ENCODE results near the gene OPTN.
"Not testable (repeated sequence)": the region's sequence is repeated elsewhere in the genome, so short reads cannot be mapped to it uniquely, and the experiment has no call there.

OPTN gene

DNA sequence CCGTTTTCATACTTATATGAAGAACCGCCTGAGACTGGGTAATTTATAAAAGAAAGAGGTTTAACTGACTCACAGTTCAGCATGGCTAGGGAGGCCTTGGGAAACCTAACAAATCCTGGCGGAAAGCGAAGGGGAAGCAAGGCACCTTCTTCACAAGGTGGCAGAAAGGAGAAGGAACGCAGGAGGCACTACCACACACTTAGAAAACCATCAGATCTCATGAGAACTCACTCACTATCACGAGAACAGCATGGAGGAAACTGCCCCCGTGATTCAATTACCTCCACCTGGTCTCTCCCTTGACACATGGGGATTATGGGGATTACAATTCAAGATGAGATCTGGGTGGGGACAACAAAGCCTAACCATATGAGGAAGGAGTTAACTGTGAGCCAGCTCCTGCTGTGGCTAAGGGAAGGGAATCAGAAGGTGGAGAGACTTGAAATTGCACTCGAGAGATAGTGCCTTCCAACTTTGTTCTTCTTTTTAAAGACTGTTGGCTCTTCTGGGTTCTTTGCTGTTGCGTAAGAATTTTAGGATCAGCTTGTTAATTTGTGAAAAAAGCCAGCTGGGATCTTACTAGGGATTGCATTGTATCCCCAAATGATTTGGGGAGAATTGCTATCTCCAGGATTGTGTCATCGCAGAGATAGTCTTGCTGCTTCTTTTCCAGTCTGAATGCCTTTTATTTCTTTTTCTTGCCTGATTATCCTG lies 21.0 kb downstream of the OPTN start:
- Mint-ChIP-seq H3K9me3 (no peaks in the 10 kb centered on the region), H3K27ac (no peak overlapping the region), H3K27me3 (peaks cover 7 to 15% of the 10 kb centered on the region in 2 donors), H3K4me1 (peaks cover 6 to 30% of the 10 kb centered on the region in 2 donors), H3K4me3 (no peak overlapping the region), H3K36me3 (peaks cover 40 to 73% of the 10 kb centered on the region in 2 donors)
- DNase-seq (no peak), ATAC-seq (replicated peaks) (no peak)

DNA sequence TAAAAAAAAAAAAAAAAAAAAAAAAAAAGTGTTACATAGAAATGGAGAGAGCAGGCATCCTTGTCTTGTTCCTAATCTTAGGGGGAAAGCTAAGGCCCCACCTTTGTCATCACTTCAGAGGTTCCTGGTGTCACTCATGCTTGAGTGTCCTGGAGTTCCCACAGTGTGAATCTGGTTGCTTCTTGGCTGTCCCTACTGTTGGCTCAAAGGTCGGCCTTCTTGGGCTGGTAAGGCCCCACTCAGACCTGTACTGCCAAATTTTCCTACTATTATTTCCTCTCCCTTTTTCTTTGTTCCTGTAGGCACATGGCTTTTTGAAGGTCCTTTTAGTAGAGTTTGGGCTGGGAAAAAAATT lies 21.5 kb downstream of the OPTN start:
- Mint-ChIP-seq H3K4me3 (no peak overlapping the region), H3K27ac (no peak overlapping the region), H3K4me1 (peaks cover 6 to 25% of the 10 kb centered on the region in 2 donors), H3K27me3 (peaks cover 7 to 15% of the 10 kb centered on the region in 2 donors), H3K36me3 (peaks cover 42 to 69% of the 10 kb centered on the region in 2 donors), H3K9me3 (no peaks in the 10 kb centered on the region)
- no peak for ATAC-seq (replicated peaks)
- no peak for DNase-seq

DNA sequence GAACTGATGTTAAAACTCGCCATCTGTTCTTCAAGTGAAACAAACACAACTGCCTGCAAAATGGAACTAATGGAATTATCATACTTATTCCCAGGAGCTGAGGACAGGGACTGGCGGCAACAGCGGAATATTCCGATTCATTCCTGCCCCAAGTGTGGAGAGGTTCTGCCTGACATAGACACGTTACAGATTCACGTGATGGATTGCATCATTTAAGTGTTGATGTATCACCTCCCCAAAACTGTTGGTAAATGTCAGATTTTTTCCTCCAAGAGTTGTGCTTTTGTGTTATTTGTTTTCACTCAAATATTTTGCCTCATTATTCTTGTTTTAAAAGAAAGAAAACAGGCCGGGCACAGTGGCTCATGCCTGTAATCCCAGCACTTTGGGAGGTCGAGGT lies 36.7 kb downstream of the OPTN start:
- no peak overlapping the region for H3K4me3 Mint-ChIP-seq
- H3K9me3 Mint-ChIP-seq = no peaks in the 10 kb centered on the region
- no peaks in the 10 kb centered on the region for H3K4me1 Mint-ChIP-seq
- H3K27me3 Mint-ChIP-seq = no peaks in the 10 kb centered on the region
- no peak overlapping the region for H3K27ac Mint-ChIP-seq
- peaks cover 19 to 54% of the 10 kb centered on the region in 2 donors for H3K36me3 Mint-ChIP-seq
- ATAC-seq (replicated peaks) = no peak
- no peak for DNase-seq

DNA sequence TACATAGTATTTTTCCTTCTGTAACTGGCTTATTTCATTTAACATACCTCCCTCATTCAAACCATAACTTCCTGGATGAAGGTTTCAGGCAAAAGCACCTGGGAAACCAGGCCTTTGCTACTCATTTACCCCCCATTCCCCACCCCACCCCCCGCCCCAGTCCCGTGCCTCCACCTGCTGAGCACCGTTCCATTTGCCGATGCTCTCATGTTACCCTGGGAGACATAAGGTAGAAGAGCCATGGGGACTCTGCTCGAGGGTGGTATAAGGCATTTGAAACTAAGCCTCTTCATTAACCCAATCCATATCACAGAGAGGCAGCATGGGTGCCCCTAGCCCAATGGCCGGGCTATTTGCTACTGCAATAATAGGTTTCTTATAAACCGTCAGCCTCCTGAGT lies 39.2 kb downstream of the OPTN start:
- no peaks in the 10 kb centered on the region for H3K4me1 Mint-ChIP-seq
- no peaks in the 10 kb centered on the region for H3K27me3 Mint-ChIP-seq
- ATAC-seq (replicated peaks) (no peak), DNase-seq (no peak)
- H3K27ac Mint-ChIP-seq = no peak overlapping the region
- H3K9me3 Mint-ChIP-seq = no peaks in the 10 kb centered on the region
- H3K4me3 Mint-ChIP-seq = no peak overlapping the region
- peaks cover 12 to 43% of the 10 kb centered on the region in 2 donors for H3K36me3 Mint-ChIP-seq

DNA sequence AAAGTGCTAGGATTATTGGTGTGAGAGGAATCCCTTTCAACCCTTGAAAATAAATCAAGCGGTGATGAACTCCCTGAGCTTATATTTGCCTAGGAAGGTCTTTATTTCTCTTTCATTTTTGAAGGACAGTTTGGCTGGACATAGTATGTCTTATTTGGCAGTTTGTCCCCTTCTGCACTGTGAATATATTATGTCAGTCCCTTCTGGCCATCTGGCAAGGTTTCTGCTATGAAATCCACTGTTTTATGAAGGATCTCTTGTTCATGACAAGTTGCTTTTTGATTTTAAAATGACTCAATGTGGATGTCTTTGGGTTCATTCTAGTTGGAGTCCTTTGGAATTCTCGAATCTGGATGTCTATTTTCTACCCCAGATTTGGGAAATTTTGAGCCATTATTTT lies 39.7 kb downstream of the OPTN start:
- H3K9me3 Mint-ChIP-seq = peaks cover 0 to 2% of the 10 kb centered on the region in 2 donors
- no peak overlapping the region for H3K27ac Mint-ChIP-seq
- no peak overlapping the region for H3K4me3 Mint-ChIP-seq
- no peak for DNase-seq
- no peaks in the 10 kb centered on the region for H3K4me1 Mint-ChIP-seq
- peaks cover 10 to 44% of the 10 kb centered on the region in 2 donors for H3K36me3 Mint-ChIP-seq
- no peak for ATAC-seq (replicated peaks)
- no peaks in the 10 kb centered on the region for H3K27me3 Mint-ChIP-seq

DNA sequence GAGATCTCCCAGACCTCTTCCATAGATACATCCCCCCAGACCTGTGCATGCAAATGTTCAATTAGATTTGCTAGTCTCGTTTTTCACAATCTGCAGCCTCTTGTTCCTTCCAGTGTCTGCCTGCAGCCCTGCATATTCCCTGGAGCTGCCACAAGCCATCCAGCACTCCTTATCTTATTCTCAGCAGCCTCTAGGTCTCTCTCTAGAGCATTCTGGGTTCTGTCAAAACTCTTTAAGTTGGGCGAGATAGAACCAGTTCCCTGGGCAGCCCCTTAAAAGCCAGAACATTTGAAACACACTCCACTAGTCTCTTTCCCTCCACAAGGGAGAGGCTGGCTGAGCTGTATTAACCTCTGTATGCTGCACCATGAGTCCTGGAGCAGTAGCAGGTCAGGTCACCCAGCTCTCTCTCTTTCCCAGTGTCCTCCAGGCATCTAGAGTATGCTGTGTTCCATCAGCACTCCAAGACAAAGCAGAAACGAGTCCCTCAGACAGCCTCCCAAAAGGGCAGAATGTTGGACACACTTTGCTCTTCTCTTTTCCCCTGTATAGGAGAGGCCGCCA lies 40.7 kb downstream of the OPTN start:
- H3K9me3 Mint-ChIP-seq = peaks cover 2 to 7% of the 10 kb centered on the region in 2 donors
- no peak overlapping the region for H3K4me3 Mint-ChIP-seq
- H3K4me1 Mint-ChIP-seq = no peaks in the 10 kb centered on the region
- no peak overlapping the region for H3K27ac Mint-ChIP-seq
- DNase-seq (no peak), ATAC-seq (replicated peaks) (no peak)
- H3K27me3 Mint-ChIP-seq = no peaks in the 10 kb centered on the region
- peaks cover 10 to 45% of the 10 kb centered on the region in 2 donors for H3K36me3 Mint-ChIP-seq

DNA sequence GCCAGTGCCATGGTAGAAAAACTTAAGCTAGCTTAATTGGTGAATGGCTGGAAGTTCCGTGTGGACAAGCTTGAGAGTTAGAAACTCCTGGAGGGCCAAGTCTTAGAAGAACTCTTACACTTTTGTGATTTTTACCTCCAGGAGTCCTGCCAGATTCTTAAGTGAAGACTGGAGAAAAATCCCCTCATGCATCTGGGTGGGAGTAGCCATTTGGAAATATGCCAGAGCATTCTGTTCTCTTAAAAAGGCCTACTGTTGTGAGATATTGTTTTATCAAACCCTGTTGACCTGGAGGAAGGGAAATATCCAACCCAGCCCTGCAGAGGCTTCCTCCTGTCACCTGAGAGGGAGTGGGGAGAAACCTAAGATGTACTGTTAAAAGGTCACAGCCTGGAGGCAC lies 43.8 kb downstream of the OPTN start:
- Mint-ChIP-seq H3K9me3 (peaks cover 6 to 12% of the 10 kb centered on the region in 2 donors), H3K36me3 (peaks cover 4 to 37% of the 10 kb centered on the region in 2 donors), H3K27me3 (no peaks in the 10 kb centered on the region), H3K27ac (no peak overlapping the region), H3K4me1 (no peaks in the 10 kb centered on the region), H3K4me3 (no peak overlapping the region)
- ATAC-seq (replicated peaks) (no peak), DNase-seq (no peak)

DNA sequence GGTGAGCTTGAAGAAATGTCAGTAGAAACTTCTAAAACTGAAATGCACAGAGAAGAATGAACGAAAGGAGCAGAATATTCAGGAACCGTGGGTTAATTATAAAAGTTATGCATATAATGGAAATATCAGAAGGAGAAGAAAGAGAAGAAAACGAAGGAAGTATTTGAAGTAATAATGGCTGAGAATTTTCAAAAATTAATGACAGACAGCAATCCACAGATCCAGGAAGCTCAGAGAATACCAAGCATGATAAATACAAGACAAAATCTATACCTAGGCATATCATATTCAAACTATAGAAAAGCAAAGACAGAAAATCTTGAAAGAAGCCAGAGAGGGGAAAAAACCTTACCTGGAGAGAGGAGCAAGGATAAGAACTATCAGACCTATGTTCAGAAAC lies 44.9 kb downstream of the OPTN start:
- DNase-seq = no peak
- Mint-ChIP-seq H3K9me3 (peaks cover 6 to 12% of the 10 kb centered on the region in 2 donors), H3K27ac (no peak overlapping the region), H3K4me3 (no peak overlapping the region), H3K4me1 (no peaks in the 10 kb centered on the region), H3K27me3 (no peaks in the 10 kb centered on the region), H3K36me3 (peaks cover 4 to 37% of the 10 kb centered on the region in 2 donors)
- ATAC-seq (replicated peaks) = no peak

DNA sequence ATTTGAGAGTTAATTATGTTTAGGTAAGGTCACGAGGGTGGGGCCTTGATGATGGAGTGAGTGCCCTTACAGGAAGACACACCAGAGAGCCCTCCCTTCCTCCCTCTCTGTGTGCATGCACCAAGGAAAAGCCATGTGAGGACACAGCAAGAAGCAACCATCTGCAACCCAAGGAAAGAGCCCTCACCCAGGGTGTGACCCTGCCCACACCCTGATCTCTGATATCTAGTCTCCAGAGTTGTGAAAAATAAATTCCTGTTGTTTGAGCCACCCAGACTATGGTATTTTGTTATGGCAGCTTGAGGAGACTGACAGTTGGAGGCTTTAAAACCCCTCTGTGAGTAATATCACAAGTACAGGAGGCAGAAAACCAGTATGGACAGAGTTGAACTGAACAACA lies 46.4 kb downstream of the OPTN start:
- Mint-ChIP-seq H3K27ac (no peak overlapping the region), H3K36me3 (peaks cover 4 to 26% of the 10 kb centered on the region in 2 donors), H3K27me3 (no peaks in the 10 kb centered on the region), H3K4me1 (no peaks in the 10 kb centered on the region), H3K9me3 (peaks cover 6 to 12% of the 10 kb centered on the region in 2 donors), H3K4me3 (no peak overlapping the region)
- ATAC-seq (replicated peaks) (no peak), DNase-seq (no peak)

DNA sequence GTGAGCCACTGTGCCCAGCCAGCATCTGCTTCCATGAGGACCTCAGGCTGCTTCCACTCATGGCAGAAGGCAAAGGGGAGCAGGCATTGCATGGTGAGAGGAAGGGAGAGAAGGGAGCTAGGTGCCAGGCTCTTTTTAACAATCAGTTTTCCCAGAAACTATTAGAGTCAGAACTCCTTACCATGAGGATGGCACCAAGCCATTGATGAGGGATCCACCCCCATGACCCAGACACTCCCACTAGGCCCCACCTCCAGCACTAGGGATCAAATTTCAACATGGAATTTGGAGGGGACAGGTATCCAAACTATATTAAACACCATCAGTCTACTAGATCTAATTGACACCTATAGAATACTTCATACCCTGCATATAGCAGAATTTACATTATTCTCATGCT lies 47.2 kb downstream of the OPTN start:
- DNase-seq (no peak), ATAC-seq (replicated peaks) (no peak)
- H3K36me3 Mint-ChIP-seq = peaks cover 4 to 26% of the 10 kb centered on the region in 2 donors
- peaks cover 6 to 12% of the 10 kb centered on the region in 2 donors for H3K9me3 Mint-ChIP-seq
- H3K4me3 Mint-ChIP-seq = no peak overlapping the region
- no peaks in the 10 kb centered on the region for H3K27me3 Mint-ChIP-seq
- H3K4me1 Mint-ChIP-seq = no peaks in the 10 kb centered on the region
- H3K27ac Mint-ChIP-seq = no peak overlapping the region

DNA sequence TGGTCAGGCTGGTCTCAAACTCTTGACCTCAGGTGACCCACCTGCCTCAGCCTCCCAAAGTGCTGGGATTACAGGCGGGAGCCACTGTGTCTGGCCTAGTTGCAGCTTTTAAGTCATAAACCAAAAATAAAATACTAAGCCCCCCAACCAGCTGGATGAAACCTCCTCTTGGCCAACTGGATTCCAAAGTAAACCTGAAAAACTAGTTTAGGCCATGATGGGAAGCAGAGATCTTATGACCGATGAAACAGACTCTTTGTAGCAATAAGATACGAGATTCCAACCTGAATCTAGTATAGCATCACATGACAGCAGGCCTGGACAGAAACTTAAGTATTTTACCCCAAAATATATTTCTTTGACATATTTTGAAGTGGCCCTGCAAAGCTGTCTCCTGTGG lies 52.3 kb downstream of the OPTN start:
- ATAC-seq (replicated peaks) (no peak), DNase-seq (no peak)
- peaks cover 0 to 10% of the 10 kb centered on the region in 2 donors for H3K27me3 Mint-ChIP-seq
- no peaks in the 10 kb centered on the region for H3K36me3 Mint-ChIP-seq
- no peaks in the 10 kb centered on the region for H3K4me1 Mint-ChIP-seq
- no peak overlapping the region for H3K27ac Mint-ChIP-seq
- H3K4me3 Mint-ChIP-seq = no peak overlapping the region
- peaks cover 0 to 1% of the 10 kb centered on the region in 2 donors for H3K9me3 Mint-ChIP-seq

DNA sequence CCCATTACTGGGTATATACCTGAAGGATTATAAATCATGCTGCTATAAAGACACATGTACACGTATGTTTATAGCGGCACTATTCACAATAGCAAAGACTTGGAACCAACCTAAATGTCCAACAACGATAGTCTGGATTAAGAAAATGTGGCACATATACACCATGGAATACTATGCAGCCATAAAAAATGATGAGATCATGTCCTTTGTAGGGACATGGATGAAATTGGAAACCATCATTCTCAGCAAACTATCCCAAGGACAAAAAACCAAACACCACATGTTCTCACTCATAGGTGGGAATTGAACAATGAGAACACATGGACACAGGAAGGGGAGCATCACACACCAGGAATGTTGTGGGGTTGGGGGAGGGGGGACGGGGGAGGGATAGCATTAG lies 55.9 kb downstream of the OPTN start:
- H3K4me1 Mint-ChIP-seq; ATAC-seq (replicated peaks); H3K4me3 Mint-ChIP-seq; H3K36me3 Mint-ChIP-seq; H3K9me3 Mint-ChIP-seq; H3K27ac Mint-ChIP-seq; DNase-seq: not testable (repeated sequence)
- peaks cover 0 to 17% of the 10 kb centered on the region in 2 donors for H3K27me3 Mint-ChIP-seq

DNA sequence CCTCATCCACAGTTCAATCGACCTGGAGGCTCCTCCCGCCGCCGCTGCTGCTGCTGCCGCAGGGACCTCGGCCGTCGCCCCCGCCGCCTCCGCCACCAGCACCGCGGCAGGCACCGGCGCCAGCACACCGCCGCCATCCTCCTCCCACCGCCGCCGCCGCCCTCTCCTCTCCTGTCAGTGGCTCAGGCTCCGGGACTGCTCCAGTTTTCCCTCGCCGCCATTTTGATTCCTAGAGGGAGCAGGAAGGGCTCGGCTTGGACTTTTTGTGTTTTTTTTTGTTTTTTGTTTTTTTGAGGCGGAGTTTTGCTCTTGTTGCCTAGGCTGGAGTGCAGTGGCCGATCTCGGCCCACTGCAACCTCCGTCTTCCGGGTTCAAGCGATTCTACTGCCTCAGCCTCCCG lies 58.4 kb downstream of the OPTN start:
- H3K9me3 Mint-ChIP-seq = no peaks in the 10 kb centered on the region
- H3K27me3 Mint-ChIP-seq = peaks cover 8 to 16% of the 10 kb centered on the region in 2 donors
- peaks cover 12 to 21% of the 10 kb centered on the region in 2 donors for H3K4me1 Mint-ChIP-seq
- peaks cover 0 to 7% of the 10 kb centered on the region in 2 donors for H3K36me3 Mint-ChIP-seq
- peak overlapping the region; percentile 81 for H3K27ac Mint-ChIP-seq
- H3K4me3 Mint-ChIP-seq = peak overlapping the region; percentile 73 to 85
- ATAC-seq (replicated peaks) (no peak), DNase-seq (no peak)

DNA sequence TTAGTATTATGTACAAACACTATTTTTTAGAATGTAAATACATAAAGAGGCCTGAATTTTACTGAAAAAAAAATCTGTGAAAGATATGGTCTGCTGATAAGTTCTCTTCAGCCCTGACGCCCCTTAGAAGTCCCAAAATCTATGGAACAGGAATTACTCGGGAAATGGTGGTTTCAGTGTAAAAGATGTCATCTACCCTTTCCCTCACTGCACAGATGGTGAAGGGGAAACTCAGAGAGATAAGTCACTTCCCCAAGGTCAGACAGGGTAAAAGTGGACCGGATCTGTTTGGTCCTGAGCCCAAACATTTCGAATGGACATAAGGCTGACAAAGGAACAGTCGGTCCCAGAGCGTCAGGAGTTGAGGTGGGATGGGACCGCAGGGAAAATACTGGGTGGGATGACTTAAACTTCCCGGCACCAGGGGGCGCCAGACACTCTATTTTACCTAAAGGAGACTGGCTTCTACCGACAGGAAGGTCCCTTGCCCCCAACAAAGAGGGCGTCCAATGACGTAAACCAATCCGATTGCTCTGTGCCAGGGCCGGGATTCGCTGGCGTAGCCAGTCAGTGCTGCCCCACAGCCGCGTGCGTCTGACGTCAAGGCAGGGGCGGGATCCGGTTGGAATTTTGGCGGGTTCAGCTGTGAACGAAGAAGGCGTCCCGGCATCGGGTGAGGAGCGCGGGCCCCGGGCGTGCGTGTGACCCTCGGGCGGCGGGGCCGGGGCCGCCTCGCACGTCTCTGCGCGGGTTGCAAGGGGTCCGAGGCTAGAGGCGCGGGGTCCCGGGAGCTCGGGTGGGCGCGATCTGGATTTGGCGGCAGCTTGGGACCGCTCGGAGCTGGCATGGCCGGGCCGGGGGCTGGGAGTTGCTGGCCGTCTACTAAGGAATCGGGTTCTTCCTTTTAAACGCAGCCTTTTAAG lies 61.2 kb downstream of the OPTN start, which contains the start of gene MCM10:
MCM10 (plus strand) TSS at position 625 of the 923 bp plus-strand sequence. CDS start 2,645 bp downstream, outside the sequence.
- ATAC-seq (replicated peaks) = peak; percentile 99 to 100
- peaks cover 0 to 11% of the 10 kb centered on the region in 2 donors for H3K36me3 Mint-ChIP-seq
- H3K4me3 Mint-ChIP-seq = peak within 1 kb of the TSS; percentile 78 to 85
- peak within 1 kb of the TSS; percentile 88 for H3K27ac Mint-ChIP-seq
- no peaks in the 10 kb centered on the region for H3K9me3 Mint-ChIP-seq
- H3K4me1 Mint-ChIP-seq = peaks cover 14 to 21% of the 10 kb centered on the region in 2 donors
- H3K27me3 Mint-ChIP-seq = peaks cover 8 to 10% of the 10 kb centered on the region in 2 donors
- peak; percentile 97 for DNase-seq
